Measurements from ENCODE around the gene CUL1.

The CUL1 gene

DNA sequence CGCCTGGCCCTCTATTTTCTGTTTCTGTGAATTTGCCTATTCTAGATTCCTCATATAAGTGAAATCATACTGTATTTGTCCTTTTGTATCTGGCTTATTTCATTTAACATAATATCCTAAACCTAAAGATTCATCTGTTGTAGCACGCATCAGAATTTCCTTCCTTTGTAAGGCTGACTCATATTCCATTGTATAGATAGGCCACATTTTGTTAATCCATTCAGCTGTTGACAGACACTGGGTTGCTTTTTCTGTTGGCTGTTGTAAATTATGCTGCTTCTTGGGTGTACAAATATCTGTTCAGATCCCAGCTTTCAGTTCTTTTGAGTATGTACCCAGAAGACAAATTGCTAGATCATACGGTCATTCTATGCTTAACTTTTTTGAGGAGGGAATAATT is 28.8 kb upstream of the CUL1 start:
- TF ChIP-seq EGR1 (IDR thresholded peaks at IDR 0.05) (no peak), TCF12 (IDR thresholded peaks at IDR 0.05; ENCODE audit: low read depth) (no peak), USF1 (IDR thresholded peaks at IDR 0.05) (no peak), RAD21 (IDR thresholded peaks at IDR 0.05; ENCODE audit: low read depth) (no peak), CEBPB (IDR thresholded peaks at IDR 0.05) (no peak), NFIC (IDR thresholded peaks at IDR 0.05) (no peak), CREB1 (IDR thresholded peaks at IDR 0.05; ENCODE audit: low read depth) (no peak), YY1 (IDR thresholded peaks at IDR 0.05; ENCODE audit: low read depth) (no peak), TEAD4 (IDR thresholded peaks at IDR 0.05) (no peak), REST (IDR thresholded peaks at IDR 0.05; ENCODE audit: low read depth) (no peak), FOXM1 (IDR thresholded peaks at IDR 0.05; ENCODE audit: borderline replicate concordance, low read depth) (no peak), TAF1 (IDR thresholded peaks at IDR 0.05; ENCODE audit: low read depth) (no peak), MAX (IDR thresholded peaks at IDR 0.05) (no peak), ZBTB7A (IDR thresholded peaks at IDR 0.05; ENCODE audit: low read depth) (no peak), EP300 (IDR thresholded peaks at IDR 0.05; ENCODE audit: borderline replicate concordance) (no peak)

DNA sequence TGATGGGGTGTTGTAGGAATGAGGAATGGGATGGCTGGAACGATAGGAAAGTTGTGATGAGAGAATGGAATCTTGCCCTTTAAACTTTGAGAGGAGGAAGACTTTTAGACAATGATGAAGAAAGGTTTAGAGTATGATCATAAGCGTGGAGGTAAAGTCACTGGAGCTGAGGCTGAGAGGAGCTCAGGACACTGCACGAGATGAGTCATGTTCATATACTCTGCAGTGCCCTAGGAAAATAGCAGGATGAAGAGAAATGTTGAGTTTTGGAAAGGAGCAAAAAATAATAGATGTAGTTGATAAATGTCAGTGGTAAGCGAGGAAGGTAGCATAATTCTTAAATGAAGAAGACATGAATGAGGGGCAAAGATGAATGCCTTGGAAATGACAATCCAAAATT is 28.3 kb upstream of the CUL1 start:
- TF ChIP-seq TAF1 (IDR thresholded peaks at IDR 0.05; ENCODE audit: low read depth) (no peak), USF1 (IDR thresholded peaks at IDR 0.05) (no peak), TCF12 (IDR thresholded peaks at IDR 0.05; ENCODE audit: low read depth) (no peak), NFIC (IDR thresholded peaks at IDR 0.05) (no peak), CREB1 (IDR thresholded peaks at IDR 0.05; ENCODE audit: low read depth) (no peak), YY1 (IDR thresholded peaks at IDR 0.05; ENCODE audit: low read depth) (no peak), MAX (IDR thresholded peaks at IDR 0.05) (no peak), ZBTB7A (IDR thresholded peaks at IDR 0.05; ENCODE audit: low read depth) (no peak), REST (IDR thresholded peaks at IDR 0.05; ENCODE audit: low read depth) (no peak), RAD21 (IDR thresholded peaks at IDR 0.05; ENCODE audit: low read depth) (no peak), CEBPB (IDR thresholded peaks at IDR 0.05) (no peak), FOXM1 (IDR thresholded peaks at IDR 0.05; ENCODE audit: borderline replicate concordance, low read depth) (no peak), EP300 (IDR thresholded peaks at IDR 0.05; ENCODE audit: borderline replicate concordance) (no peak), EGR1 (IDR thresholded peaks at IDR 0.05) (no peak), TEAD4 (IDR thresholded peaks at IDR 0.05) (no peak)

DNA sequence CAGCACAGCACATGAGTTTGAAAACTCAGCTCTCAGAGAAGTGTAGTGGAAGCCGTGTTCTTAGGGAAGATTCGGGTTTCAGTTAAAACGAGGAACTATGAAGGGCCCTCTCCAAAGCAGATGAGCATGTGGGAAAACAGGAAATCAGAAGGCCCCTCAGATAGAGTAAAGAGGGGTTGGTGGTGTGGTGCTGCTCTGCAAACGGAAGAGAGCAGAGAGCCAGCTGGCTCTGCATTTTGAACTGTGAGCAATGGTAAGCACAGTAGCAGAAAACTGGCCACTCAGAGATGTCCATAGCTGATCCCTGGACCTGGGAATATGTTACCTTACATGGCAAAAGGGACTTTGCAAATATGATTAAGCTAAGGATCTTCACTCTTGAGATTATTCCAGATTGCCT is 27.9 kb upstream of the CUL1 start:
- TF ChIP-seq EGR1 (IDR thresholded peaks at IDR 0.05) = no peak
- TF ChIP-seq ZBTB7A (IDR thresholded peaks at IDR 0.05; ENCODE audit: low read depth) = no peak
- TF ChIP-seq NFIC (IDR thresholded peaks at IDR 0.05) = no peak
- no peak for TF ChIP-seq EP300 (IDR thresholded peaks at IDR 0.05; ENCODE audit: borderline replicate concordance)
- no peak for TF ChIP-seq MAX (IDR thresholded peaks at IDR 0.05)
- no peak for TF ChIP-seq CEBPB (IDR thresholded peaks at IDR 0.05)
- TF ChIP-seq RAD21 (IDR thresholded peaks at IDR 0.05; ENCODE audit: low read depth) = no peak
- TF ChIP-seq CREB1 (IDR thresholded peaks at IDR 0.05; ENCODE audit: low read depth) = no peak

- TF ChIP-seq MAX (IDR thresholded peaks at IDR 0.05) (no peak), YY1 (IDR thresholded peaks at IDR 0.05; ENCODE audit: low read depth) (no peak), CREB1 (IDR thresholded peaks at IDR 0.05; ENCODE audit: low read depth) (no peak)
These were observed 26.7 kb upstream of the CUL1 start for GRCh38 chr7:148672041-148672440.

DNA sequence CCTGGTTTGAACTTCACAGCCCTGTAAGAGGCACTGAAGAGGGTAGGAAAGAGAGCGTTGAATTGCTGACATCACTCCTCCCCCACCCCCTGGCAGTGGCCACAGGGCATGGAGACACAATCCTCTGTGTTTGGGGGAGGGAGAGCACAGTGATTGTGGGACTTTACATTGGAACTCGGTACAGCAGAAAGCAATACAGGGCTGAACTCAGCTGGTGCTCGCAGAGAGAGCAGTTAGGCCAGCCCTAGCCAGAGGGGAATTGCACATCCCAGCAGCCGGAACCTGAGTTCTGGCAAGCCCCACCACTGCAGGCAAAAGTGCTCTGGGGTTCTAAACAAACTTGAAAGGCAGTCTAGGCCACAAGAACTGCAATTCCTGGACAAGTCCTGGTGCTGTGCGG is 24.0 kb upstream of the CUL1 start:
- TF ChIP-seq USF1 (IDR thresholded peaks at IDR 0.05) (no peak), TEAD4 (IDR thresholded peaks at IDR 0.05) (no peak), TCF12 (IDR thresholded peaks at IDR 0.05; ENCODE audit: low read depth) (no peak), CREB1 (IDR thresholded peaks at IDR 0.05; ENCODE audit: low read depth) (no peak), MAX (IDR thresholded peaks at IDR 0.05) (no peak), TAF1 (IDR thresholded peaks at IDR 0.05; ENCODE audit: low read depth) (no peak), CEBPB (IDR thresholded peaks at IDR 0.05) (no peak), EP300 (IDR thresholded peaks at IDR 0.05; ENCODE audit: borderline replicate concordance) (no peak), REST (IDR thresholded peaks at IDR 0.05; ENCODE audit: low read depth) (no peak), ZBTB7A (IDR thresholded peaks at IDR 0.05; ENCODE audit: low read depth) (no peak), RAD21 (IDR thresholded peaks at IDR 0.05; ENCODE audit: low read depth) (no peak), EGR1 (IDR thresholded peaks at IDR 0.05) (no peak), FOXM1 (IDR thresholded peaks at IDR 0.05; ENCODE audit: borderline replicate concordance, low read depth) (no peak), YY1 (IDR thresholded peaks at IDR 0.05; ENCODE audit: low read depth) (no peak), NFIC (IDR thresholded peaks at IDR 0.05) (no peak)
